Naive thymus-derived CD8-positive, alpha-beta T cell (primary cell): Measurements from ENCODE around the gene NUTM2D. TPM values are rescaled to one million over a fixed set of nuclear protein-coding genes. Genes with fewer than 3 reads are reported as not detected.
"Not testable (repeated sequence)": the region's sequence is repeated elsewhere in the genome, so short reads cannot be mapped to it uniquely, and the experiment has no call there.

ENCODE experiments used
- ATAC-seq, 2 donors: fragments of 150-1000 bp; cut with Tn5 transposase in 1 of 2; sonication (Bioruptor Pico), chemical (Tn5 transposase) in 1 of 2; 1 replicate in 1 of 2; 2 replicates in 1 of 2; pipeline ENCODE4 v1.10.0; 2021; ENCODE audit warnings: mild to moderate bottlenecking in 2 of 2, moderate library complexity in 2 of 2
- POLR2A ChIA-PET: fragments of 350-600 bp; sonication (Branson Sonifier 250); formaldehyde crosslinking; loops from one replicate; lab custom pipeline; 2021; ENCODE audit warnings: antibody characterized with exemption; lab: Charles Lee
- DNase-seq, 10 donors: peaks; one replicate each; pipeline versions ENCODE4 v3.0.0 to v3.0.0-alpha.2; 2020 to 2022
- H3K27ac Mint-ChIP-seq, 10 donors: one replicate each; pipeline ENCODE4 v1.8.0; 2020 to 2022; ENCODE audit warnings: mild to moderate bottlenecking in 10 of 10, mixed read lengths in 10 of 10, moderate library complexity in 4 of 10, inconsistent platforms in 1 of 10
- H3K27me3 Mint-ChIP-seq, 5 donors: one replicate each; pipeline ENCODE4 v1.8.0; 2021 to 2022; ENCODE audit warnings: mixed read lengths in 5 of 5
- H3K36me3 Mint-ChIP-seq, 3 donors: one replicate each; pipeline ENCODE4 v1.8.0; 2020 to 2022; ENCODE audit warnings: mixed read lengths in 3 of 3, mild to moderate bottlenecking in 2 of 3, inconsistent platforms in 1 of 3
- H3K4me1 Mint-ChIP-seq, 4 donors: one replicate each; pipeline ENCODE4 v1.8.0; 2021 to 2022; ENCODE audit warnings: mixed read lengths in 4 of 4
- H3K4me3 Mint-ChIP-seq, 10 donors: one replicate each; pipeline ENCODE4 v1.8.0; 2020 to 2022; ENCODE audit warnings: mild to moderate bottlenecking in 10 of 10, mixed read lengths in 10 of 10, moderate library complexity in 6 of 10, inconsistent platforms in 1 of 10
- H3K9me3 Mint-ChIP-seq, 9 donors: one replicate each; pipeline ENCODE4 v1.8.0; 2020 to 2022; ENCODE audit warnings: mixed read lengths in 9 of 9, mild to moderate bottlenecking in 3 of 9, inconsistent platforms in 1 of 9, moderate library complexity in 1 of 9
- polyA plus RNA-seq, 3 donors: library from polyadenylated mRNA; unstranded; fragments of 300-500 nt; fragmentation: Illumina TruSeq; gene quantifications; one replicate each; pipeline ENCODE4 v1.2.3, GENCODE V29; 2021
- total RNA-seq, 8 experiments: library from RNA in 2 of 8; stranded (reverse) in 2 of 8; gene quantifications; one replicate each; pipeline ENCODE4 v1.2.3 and lab custom pipeline; 2021 to 2026

Gene NUTM2D
- total and polyA plus RNA-seq, 5 experiments from 2014 or later, result 0.15 to 6.6 (median 3.0) TPM; not detected in 1

GRCh38 chr10:87385762-87386360, 28.3 kb downstream of the NUTM2D start:
- POLR2A ChIA-PET, H3K27ac Mint-ChIP-seq, H3K4me1 Mint-ChIP-seq, H3K4me3 Mint-ChIP-seq, H3K36me3 Mint-ChIP-seq, H3K27me3 Mint-ChIP-seq, H3K9me3 Mint-ChIP-seq, ATAC-seq, DNase-seq: not testable (repeated sequence)

- DNase-seq, H3K27me3 Mint-ChIP-seq, H3K9me3 Mint-ChIP-seq, H3K36me3 Mint-ChIP-seq, H3K4me3 Mint-ChIP-seq, POLR2A ChIA-PET, H3K27ac Mint-ChIP-seq, ATAC-seq, H3K4me1 Mint-ChIP-seq: not testable (repeated sequence)
Measured at GRCh38 chr10:87391360-87391759, 33.8 kb downstream of the NUTM2D start.

GRCh38 chr10:87396206-87396605, 38.7 kb downstream of the NUTM2D start:
- ATAC-seq, H3K9me3 Mint-ChIP-seq, POLR2A ChIA-PET, H3K36me3 Mint-ChIP-seq, H3K27me3 Mint-ChIP-seq, DNase-seq, H3K4me3 Mint-ChIP-seq, H3K27ac Mint-ChIP-seq, H3K4me1 Mint-ChIP-seq: not testable (repeated sequence)

GRCh38 chr10:87398436-87398835, 40.9 kb downstream of the NUTM2D start:
- ATAC-seq, H3K27me3 Mint-ChIP-seq, H3K9me3 Mint-ChIP-seq, H3K36me3 Mint-ChIP-seq, H3K27ac Mint-ChIP-seq, DNase-seq, H3K4me1 Mint-ChIP-seq, H3K4me3 Mint-ChIP-seq, POLR2A ChIA-PET: not testable (repeated sequence)

- H3K36me3 Mint-ChIP-seq, H3K4me1 Mint-ChIP-seq, H3K9me3 Mint-ChIP-seq, POLR2A ChIA-PET: not testable (repeated sequence)
- ATAC-seq, result peak; percentile 39 to 76
- Mint-ChIP-seq H3K27me3 (peaks cover 3 to 17% (median 8%) of the 10 kb centered on the region in 5 donors), H3K27ac (peak overlapping the region in 1 of 10 donors; percentile 34), H3K4me3 (peak overlapping the region; percentile 33 to 74 (median 66))
- peak in 5 of 10 donors; percentile 1 to 9 (median 7) for DNase-seq
Measured at GRCh38 chr10:87407516-87408467, 50.2 kb downstream of the NUTM2D start.

- POLR2A ChIA-PET, H3K36me3 Mint-ChIP-seq, H3K4me3 Mint-ChIP-seq, ATAC-seq, H3K27ac Mint-ChIP-seq, H3K4me1 Mint-ChIP-seq, H3K9me3 Mint-ChIP-seq, DNase-seq: not testable (repeated sequence)
- H3K27me3 Mint-ChIP-seq, result peaks cover 3 to 17% (median 10%) of the 10 kb centered on the region in 5 donors
Measured at GRCh38 chr10:87413921-87414320, 56.4 kb downstream of the NUTM2D start.

Other genes with a start within 250 kb of the NUTM2D start
- under 1 TPM; 0.52 to 0.88 TPM for gene NUTM2A, start 132.3 kb upstream of the NUTM2D start, total RNA-seq
- under 1 TPM in 2 of 3 donors, not detected in 1; 0.07 to 0.18 TPM for gene NUTM2A, start 132.3 kb upstream of the NUTM2D start, polyA plus RNA-seq
- gene MINPP1, start 147.1 kb downstream of the NUTM2D start, total RNA-seq, result 1 to 10 TPM; 7.7 to 8.4 TPM
- gene MINPP1, start 147.1 kb downstream of the NUTM2D start, polyA plus RNA-seq, result 1 to 10 TPM; 5.0 to 6.6 (median 6.0) TPM